Measurements from ENCODE around the gene MAGI2.

DNA sequence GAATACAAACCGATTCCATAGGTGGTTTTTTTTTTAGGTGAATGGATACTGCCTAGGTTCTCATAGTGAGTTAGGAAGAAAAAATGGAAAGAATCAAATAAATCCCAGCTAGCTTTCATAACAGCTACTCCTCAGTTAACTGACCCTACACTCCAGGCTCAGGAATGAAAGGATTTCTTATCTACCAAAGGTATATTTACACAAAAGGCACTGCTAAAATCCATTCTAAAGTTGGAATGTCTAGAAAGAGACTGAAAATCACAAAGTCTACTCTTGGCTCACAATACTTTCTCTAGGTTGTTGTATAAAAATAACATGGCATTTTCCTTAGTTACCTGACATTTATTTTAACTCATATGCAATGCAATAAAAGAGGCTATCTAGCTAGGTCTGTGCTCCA, 375.2 kb downstream of the MAGI2 start:
- TF ChIP-seq, protein P1, sequence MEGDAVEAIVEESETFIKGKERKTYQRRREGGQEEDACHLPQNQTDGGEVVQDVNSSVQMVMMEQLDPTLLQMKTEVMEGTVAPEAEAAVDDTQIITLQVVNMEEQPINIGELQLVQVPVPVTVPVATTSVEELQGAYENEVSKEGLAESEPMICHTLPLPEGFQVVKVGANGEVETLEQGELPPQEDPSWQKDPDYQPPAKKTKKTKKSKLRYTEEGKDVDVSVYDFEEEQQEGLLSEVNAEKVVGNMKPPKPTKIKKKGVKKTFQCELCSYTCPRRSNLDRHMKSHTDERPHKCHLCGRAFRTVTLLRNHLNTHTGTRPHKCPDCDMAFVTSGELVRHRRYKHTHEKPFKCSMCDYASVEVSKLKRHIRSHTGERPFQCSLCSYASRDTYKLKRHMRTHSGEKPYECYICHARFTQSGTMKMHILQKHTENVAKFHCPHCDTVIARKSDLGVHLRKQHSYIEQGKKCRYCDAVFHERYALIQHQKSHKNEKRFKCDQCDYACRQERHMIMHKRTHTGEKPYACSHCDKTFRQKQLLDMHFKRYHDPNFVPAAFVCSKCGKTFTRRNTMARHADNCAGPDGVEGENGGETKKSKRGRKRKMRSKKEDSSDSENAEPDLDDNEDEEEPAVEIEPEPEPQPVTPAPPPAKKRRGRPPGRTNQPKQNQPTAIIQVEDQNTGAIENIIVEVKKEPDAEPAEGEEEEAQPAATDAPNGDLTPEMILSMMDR (IDR thresholded peaks at IDR 0.05; ENCODE audit: extremely low read depth in 1 of 2, insufficient read depth in 1 of 2, low read depth in 1 of 2, low read length in 2 of 2), result no peak
- no peak for TF ChIP-seq POLR2A (IDR thresholded peaks at IDR 0.05; ENCODE audit: low read depth, low read length)
- TF ChIP-seq JUN (IDR thresholded peaks at IDR 0.05; ENCODE audit: borderline replicate concordance, insufficient read depth, insufficient read length, low read depth), result no peak
- TF ChIP-seq POLR2AphosphoS5 (IDR thresholded peaks at IDR 0.05; ENCODE audit: insufficient read depth, low read depth, low read length), result no peak
- TF ChIP-seq EZH2 (IDR thresholded peaks at IDR 0.05; ENCODE audit: borderline replicate concordance, low read depth, low read length, severe bottlenecking), result no peak
- TF ChIP-seq, protein P2, sequence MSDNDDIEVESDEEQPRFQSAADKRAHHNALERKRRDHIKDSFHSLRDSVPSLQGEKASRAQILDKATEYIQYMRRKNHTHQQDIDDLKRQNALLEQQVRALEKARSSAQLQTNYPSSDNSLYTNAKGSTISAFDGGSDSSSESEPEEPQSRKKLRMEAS (IDR thresholded peaks at IDR 0.05; ENCODE audit: insufficient read depth, insufficient read length), result no peak
- no peak for TF ChIP-seq FOS (IDR thresholded peaks at IDR 0.05; ENCODE audit: borderline replicate concordance, insufficient read depth, low read length)
- no peak for TF ChIP-seq MYC (IDR thresholded peaks at IDR 0.05; ENCODE audit: low read depth, low read length)
- TF ChIP-seq GATA2 (IDR thresholded peaks at IDR 0.05; ENCODE audit: insufficient read depth, insufficient read length, low read depth, low read length), result no peak
